HG02610 (cell line): ENCODE measurements around the gene RAP1GDS1.
"Not testable (repeated sequence)": the region's sequence is repeated elsewhere in the genome, so short reads cannot be mapped to it uniquely, and the experiment has no call there.

Experiments
- ATAC-seq: cut with Tn5 transposase; IDR thresholded peaks from one replicate; pipeline ENCODE4 v1.9.1; 2021; ENCODE audit warnings: mild to moderate bottlenecking, moderate library complexity; ENCODE audit not compliant: unreplicated experiment

Gene RAP1GDS1

GRCh38 chr4:98343626-98344025, 82.4 kb downstream of the RAP1GDS1 start:
- ATAC-seq, result no peak

DNA sequence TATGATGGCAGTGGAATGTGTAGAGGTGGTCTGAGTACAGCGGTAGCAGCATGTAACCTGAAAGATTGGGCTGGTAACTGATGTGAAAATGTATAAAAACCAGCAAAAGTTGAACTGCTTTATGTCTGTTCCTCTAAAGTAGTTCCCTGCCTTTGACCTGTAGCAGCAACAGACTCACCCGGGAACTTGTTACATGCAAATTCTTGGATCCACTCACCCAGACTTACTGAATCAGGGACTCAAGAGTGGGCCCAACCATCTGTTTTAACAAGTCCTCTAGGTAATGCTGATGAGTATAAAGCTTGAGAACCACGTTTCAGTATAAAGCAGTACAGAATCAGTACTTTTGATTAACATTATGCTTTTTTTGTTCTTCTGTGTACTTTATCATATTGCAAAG, 84.7 kb downstream of the RAP1GDS1 start:
- no peak for ATAC-seq

- no peak for ATAC-seq
Observed at GRCh38 chr4:98352396-98352795, 91.2 kb downstream of the RAP1GDS1 start.

DNA sequence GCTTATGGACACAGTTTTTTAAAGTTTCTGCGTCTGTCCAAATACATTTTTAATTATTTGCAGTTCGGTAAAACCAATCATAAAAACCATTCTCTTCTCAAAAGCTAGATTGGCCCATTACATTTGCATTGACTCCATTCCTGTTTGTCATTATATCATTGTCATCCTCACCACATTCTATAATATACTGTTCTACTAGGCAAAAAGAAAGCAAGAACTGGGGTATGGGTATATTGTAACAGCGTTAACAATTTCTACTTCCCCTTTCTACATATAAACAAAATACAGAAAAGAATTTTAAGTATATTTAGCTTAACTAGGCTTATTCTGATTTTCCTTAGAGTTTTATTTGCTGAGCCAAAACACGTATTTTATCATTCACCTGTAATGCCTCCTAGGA, 91.8 kb downstream of the RAP1GDS1 start:
- ATAC-seq, result peak; percentile 79

DNA sequence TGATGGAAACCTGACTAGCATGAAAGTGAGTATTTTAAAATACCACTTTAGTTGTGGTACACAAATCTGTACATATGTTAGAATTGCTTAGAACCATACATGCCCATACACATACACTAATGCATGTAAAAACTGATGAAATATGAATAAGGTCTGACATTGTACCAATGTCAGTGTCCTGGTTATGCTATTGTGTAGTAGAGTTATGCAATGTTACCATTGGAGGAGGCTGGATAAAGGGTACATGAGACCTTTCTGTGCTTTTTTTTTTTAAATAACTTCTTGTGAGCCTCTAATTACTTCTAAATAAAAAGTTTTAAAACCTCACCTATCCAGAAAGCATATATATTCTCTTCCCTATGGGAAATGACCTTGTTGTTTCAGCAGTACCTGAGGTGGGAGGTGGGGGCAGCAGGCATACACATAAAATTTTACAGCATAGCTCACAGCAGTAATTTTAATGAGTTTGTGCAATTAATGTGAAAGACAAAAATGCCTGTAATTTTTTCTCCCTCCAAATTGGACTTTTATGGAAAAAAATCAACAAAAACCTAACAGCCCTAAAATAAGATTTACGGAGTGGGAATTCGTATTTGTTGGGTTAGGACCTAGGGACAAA, 97.6 kb downstream of the RAP1GDS1 start:
- no peak for ATAC-seq

DNA sequence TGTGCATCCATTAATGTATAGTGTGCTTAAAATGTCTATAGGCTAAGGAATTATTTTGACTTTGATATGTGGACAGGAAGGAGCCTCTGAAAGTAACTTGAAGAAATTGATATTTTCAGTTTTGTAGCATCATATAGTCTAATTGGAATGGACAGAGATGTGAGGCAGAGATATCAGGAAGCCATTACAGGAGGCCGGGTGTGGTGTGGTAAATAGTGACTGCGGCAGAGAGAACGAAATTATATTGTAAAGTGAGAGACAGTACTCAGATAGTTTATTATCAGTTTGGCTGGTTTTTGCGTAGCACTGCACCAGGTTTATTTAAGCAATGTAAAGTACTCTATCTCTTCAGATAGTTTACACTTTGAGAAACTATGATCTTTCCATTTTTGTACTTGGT, 98.5 kb downstream of the RAP1GDS1 start:
- no peak for ATAC-seq

DNA sequence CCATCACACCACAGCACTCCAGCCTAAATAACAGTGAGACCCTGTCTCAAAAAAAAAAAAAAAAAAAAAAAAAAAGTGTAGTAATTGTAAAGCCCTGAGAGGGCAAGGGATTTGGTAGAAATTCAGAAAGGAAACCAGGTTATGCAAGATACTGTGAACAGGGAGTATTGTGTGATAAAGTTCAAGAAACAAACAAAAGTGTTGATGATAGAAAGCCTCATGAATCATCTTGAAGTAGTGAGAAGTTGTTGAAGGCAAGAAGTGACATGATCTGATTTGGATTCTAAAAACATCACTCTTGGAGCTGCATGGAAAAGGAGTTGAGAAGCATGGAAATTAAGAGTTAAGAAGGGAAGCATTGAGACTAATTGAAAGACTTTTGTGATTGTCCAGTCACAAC, 102.2 kb downstream of the RAP1GDS1 start:
- ATAC-seq, result no peak

GRCh38 chr4:98366275-98366674, 105.1 kb downstream of the RAP1GDS1 start:
- not testable (repeated sequence) for ATAC-seq

GRCh38 chr4:98368000-98368399, 106.8 kb downstream of the RAP1GDS1 start:
- not testable (repeated sequence) for ATAC-seq

DNA sequence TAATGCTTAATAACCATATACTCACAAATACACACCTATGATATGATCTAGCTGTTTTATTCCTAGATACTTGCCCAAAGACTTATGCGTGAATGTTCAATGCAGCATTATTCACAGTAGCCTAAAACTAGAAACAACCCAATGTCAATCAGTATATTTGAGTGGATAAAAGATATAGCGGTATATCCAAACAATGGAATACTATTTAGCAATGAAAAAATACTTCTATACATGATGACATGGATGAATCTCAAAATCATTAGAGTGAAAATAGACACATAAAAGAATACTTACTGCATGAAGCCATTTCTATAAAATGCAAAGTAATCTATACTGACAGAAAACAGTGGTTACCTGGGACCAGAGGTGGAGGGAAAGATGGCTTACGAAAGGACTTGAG, 108.1 kb downstream of the RAP1GDS1 start:
- ATAC-seq, result no peak

- ATAC-seq, result no peak
Observed at GRCh38 chr4:98374643-98375042, 113.5 kb downstream of the RAP1GDS1 start.

GRCh38 chr4:98377559-98377958, 116.4 kb downstream of the RAP1GDS1 start:
- peak; percentile 79 for ATAC-seq

GRCh38 chr4:98381306-98381705, 120.1 kb downstream of the RAP1GDS1 start:
- ATAC-seq, result no peak

DNA sequence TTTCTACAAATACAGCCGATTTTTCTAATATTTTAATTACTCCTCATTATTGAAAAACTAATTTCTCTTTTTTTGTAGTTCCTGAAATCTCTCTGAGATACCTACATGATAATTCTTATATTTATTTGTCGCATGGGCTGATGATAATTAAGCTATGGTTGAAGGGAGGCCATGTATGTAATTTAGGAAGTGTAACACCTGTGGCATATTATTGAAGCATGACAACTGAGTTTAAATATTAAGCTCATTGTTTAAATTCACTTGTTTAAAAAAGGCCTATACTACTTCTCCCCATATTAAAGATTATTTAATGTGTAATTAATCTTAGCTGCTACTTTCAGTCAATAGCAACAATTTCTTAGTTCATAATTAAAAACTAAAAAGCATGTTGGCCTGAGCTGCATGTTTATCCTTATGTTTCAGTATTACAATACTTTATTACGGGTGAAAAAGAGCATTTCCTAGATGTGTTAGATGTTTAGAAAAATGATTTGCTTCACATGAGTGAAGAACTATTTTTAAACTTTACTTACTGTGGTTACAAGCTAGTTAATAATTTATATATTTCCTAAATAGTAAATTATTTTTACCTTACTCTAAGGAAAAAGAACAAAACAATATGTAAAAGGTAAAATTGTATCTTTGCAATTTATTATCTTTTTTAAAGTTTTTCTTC, 122.4 kb downstream of the RAP1GDS1 start:
- no peak for ATAC-seq

- no peak for ATAC-seq
Observed at GRCh38 chr4:98385831-98386230, 124.6 kb downstream of the RAP1GDS1 start.

DNA sequence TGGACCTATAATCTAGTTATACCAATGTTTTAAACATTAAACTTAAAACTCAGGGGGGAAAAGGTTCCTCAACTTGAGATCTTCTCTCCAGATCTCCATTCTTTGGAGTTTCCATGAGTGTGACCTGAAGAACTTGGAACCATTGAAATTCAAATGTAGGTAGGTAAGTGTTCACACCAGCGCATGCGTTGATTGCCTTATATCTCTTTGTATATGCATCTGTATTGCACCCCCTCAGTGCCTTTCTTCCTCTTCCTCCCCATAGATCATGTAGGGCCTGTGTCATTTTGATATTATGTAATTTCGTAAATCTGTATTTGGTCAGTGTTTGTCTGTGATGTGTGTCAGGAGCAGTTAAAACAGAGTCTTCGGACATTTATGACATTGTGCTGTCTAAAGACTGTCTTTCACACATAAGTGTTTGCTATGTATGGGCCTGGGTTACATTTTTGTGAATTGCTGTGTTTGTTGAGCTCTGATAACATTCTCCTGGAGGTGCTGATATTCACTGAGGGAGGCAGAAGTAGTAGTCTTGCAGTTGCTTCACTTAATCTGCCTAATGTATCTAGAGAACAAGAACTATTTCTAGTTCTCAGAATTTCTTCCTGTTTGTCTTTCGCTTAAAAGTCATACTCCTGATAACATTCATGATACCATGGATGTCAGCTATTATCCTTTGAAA, 126.3 kb downstream of the RAP1GDS1 start:
- ATAC-seq, result no peak

- ATAC-seq, result no peak
Observed at GRCh38 chr4:98394134-98394533, 132.9 kb downstream of the RAP1GDS1 start.

GRCh38 chr4:98399915-98400314, 138.7 kb downstream of the RAP1GDS1 start:
- no peak for ATAC-seq

GRCh38 chr4:98406819-98407218, 145.6 kb downstream of the RAP1GDS1 start:
- ATAC-seq, result peak; percentile 92

DNA sequence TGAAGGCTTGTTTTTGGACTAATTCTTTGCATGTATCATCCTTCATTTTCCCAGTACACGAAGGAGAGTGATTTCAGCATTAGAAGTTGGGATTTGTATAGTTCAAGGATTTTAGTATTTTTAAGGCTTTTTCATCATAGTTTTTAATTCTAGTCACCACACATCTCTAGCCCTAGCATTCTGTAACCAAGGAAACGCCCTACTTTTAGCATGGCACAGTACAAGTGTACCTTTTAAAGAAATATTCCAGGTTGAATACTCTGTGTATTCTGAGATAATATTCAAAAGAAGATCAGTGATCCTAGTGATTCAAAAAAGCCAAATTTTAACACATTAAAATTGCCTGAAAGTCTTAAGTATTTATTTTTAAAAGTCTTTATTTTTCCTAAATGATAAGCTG, 150.5 kb downstream of the RAP1GDS1 start:
- ATAC-seq, result no peak

- ATAC-seq, result no peak
Observed at GRCh38 chr4:98416844-98417243, 155.7 kb downstream of the RAP1GDS1 start.

DNA sequence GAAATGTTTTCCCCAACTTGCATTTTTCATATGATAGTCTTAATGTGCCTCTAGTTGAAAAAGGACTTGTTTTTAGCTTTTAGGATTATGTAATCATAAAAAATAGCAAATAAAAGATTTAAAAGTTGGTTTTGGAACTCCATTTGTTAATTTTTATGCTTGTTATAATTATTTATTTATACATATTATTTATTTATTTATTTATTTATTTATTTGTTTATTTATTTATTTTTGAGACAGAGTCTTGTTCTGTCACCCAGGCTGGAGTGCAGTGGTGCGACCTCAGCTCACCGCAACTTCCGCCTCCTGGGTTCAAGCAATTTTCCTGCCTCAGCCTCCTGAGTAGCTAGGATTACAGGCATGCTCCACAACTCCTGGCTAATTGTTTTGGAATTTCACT, 159.0 kb downstream of the RAP1GDS1 start:
- ATAC-seq, result not testable (repeated sequence)
